ENCODE data around the gene TDRD9.
"Not testable (repeated sequence)": the region's sequence is repeated elsewhere in the genome, so short reads cannot be mapped to it uniquely, and the experiment has no call there.

The TDRD9 gene

DNA sequence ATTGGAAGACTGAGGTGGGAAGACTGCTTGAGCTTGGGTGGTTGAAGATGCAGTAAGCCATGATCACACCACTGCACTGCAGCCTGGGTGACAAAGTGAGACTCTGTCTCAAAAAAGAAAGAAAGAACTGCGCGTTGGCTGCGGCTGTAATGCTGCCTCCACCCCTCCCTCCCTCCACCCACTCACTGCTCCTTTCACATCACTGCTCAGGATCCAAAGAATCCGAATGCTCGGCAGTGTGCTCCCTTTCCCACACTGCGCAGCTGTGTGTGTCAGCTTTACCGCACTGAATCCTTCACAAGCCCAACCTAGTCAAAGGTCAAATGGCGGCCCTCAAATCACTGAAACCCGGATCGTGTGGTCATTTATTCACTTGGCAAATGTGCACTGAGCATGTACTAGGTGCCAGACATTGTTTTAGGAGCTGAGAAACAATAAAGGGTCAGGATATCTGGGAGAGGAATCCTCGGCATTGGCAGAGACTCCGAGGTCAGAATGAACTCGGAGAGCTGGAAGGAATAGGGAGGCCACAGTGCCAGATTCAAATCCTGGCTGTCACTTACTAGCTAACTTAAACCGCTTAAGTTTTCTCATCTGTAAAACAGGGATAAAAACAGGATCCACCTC lies 11.5 kb upstream of the TDRD9 start:
- H3K4me3 ChIP-seq, result no peak overlapping the region
- H3K27ac ChIP-seq, result no peak overlapping the region
- peaks cover 16% of the 10 kb centered on the region for H3K4me1 ChIP-seq
- H3K4me2 ChIP-seq, result no peak overlapping the region
- peaks cover 78% of the 10 kb centered on the region for H3K36me3 ChIP-seq
- H3K9me3 ChIP-seq, result no peaks in the 10 kb centered on the region
- TF ChIP-seq Cebpa-rat (IDR thresholded peaks at IDR 0.05), result no peak
- H3K9ac ChIP-seq, result peak overlapping the region; percentile 22; the same call in 1 of the 2 replicates
- H4K20me1 ChIP-seq, result peaks cover 91% of the 10 kb centered on the region
- no peaks in the 10 kb centered on the region for H3K27me3 ChIP-seq

DNA sequence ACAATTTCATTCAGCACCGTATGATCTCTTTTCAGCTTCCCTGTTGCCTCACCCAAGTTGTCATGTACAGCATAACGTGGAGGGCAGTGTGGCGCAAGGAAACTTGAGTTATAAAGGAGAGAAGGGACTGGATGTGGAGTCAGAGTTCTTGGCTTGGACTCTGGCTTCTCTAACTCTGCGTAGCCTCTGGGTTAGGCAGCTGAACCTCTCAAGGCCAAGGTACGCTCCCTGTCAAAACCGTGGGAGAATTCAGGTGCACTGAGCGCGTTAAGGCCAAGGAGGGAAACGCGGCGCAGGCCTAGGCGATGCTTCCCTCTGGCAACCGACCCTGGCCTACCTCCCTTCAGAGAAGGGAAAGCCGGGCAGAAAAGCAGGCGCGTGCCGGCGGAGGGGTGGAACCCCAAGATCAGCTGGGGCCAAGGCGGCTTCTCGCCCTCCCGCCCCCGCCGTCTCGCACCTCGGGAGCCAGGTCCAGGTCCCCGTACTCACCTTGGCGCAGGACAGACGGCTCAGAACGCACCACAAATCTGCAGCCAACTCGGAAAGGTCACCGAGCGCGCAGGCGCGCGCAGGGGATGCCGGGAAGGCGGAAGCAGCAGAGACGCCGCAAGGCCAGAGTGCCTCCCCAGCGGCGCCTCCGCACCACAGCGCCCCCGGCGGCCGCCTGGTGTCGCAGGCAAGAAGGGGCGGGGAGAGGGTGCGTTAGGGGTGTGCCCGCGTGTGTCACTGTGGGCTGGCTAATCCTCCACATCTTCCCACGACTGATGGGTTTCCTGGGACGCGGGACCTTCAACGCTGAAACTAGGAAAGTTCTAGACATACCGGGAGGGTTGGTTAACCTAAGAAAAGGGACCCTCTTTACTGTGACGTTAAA lies 7.0 kb upstream of the TDRD9 start:
- Histone ChIP-seq H3K27me3 (no peaks in the 10 kb centered on the region), H3K4me1 (peaks cover 18% of the 10 kb centered on the region), H3K9me3 (no peaks in the 10 kb centered on the region), H3K4me3 (peak overlapping the region; percentile 86), H3K27ac (peak overlapping the region; percentile 86), H3K36me3 (peaks cover 33% of the 10 kb centered on the region), H3K9ac (peak overlapping the region; percentile 94), H3K4me2 (peak overlapping the region; percentile 97), H4K20me1 (peaks cover 50% of the 10 kb centered on the region)
- no peak for TF ChIP-seq Cebpa-rat (IDR thresholded peaks at IDR 0.05)

DNA sequence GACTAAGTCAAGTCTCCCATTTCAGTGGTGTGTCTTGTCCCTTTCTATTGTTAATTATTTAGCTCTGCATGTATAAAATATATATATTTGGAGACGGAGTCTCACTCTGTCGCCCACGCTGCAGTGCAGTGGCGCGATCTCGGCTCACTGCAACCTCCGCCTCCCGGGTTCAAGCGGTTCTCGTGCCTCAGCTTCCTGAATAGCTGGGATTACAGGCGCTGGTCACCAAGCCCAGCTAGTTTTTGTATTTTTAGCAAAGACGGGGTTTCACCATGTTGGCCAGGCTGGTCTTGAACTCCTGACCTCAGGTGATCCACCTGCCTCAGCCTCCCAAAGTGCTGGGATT lies 6.4 kb upstream of the TDRD9 start:
- H3K9ac ChIP-seq, H3K9me3 ChIP-seq, H3K27ac ChIP-seq, H3K27me3 ChIP-seq: not testable (repeated sequence)
- peaks cover 27% of the 10 kb centered on the region for H3K36me3 ChIP-seq
- peaks cover 44% of the 10 kb centered on the region for H4K20me1 ChIP-seq
- peak overlapping the region; percentile 86 for H3K4me3 ChIP-seq
- peak overlapping the region; percentile 78 for H3K4me2 ChIP-seq
- H3K4me1 ChIP-seq, result peaks cover 18% of the 10 kb centered on the region

GRCh38 chr14:103923863-103924262 lies 4.4 kb upstream of the TDRD9 start:
- Histone ChIP-seq H3K9ac (no peak overlapping the region), H4K20me1 (peaks cover 24% of the 10 kb centered on the region), H3K4me3 (no peak overlapping the region), H3K27me3 (no peaks in the 10 kb centered on the region), H3K27ac (no peak overlapping the region), H3K4me2 (peak overlapping the region; percentile 26; the same call in 1 of the 2 replicates), H3K36me3 (peaks cover 7% of the 10 kb centered on the region; the same call in 1 of the 2 replicates), H3K9me3 (peaks cover 13% of the 10 kb centered on the region), H3K4me1 (peaks cover 18% of the 10 kb centered on the region)
- no peak for TF ChIP-seq Cebpa-rat (IDR thresholded peaks at IDR 0.05)

- no peak overlapping the region for H3K4me2 ChIP-seq
- no peak for TF ChIP-seq Cebpa-rat (IDR thresholded peaks at IDR 0.05)
Measured at GRCh38 chr14:103925316-103925715, 2.9 kb upstream of the TDRD9 start.

DNA sequence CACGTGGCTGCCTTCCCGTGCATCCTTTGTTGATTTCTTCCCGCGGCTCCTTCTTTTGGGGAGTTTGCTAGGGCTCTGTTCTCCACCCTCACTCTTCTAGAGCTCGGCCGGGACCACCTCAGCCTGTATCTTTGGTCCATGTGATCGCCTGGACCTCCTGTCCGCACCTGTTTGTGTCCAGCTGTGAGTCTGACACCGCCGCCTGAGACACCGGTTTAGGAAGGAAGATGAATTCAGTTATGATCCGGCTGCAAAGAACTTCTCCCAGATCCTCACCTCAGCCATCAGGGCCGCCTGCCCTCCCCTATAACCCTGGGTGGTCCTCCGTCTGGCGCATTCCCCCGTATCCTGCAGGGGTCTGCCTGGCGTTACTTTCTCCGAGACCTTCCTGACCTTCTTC lies 690 bp upstream of the TDRD9 start:
- no peak overlapping the region for H3K4me2 ChIP-seq

More at GRCh38 chr14:103925316-103925715, 2.9 kb upstream of the TDRD9 start:
- Histone ChIP-seq H3K4me1 (peaks cover 9% of the 10 kb centered on the region), H3K36me3 (no peaks in the 10 kb centered on the region), H3K27ac (no peak overlapping the region), H3K9me3 (peaks cover 13% of the 10 kb centered on the region), H3K9ac (no peak overlapping the region), H3K27me3 (no peaks in the 10 kb centered on the region), H4K20me1 (peaks cover 9% of the 10 kb centered on the region), H3K4me3 (no peak overlapping the region)

GRCh38 chr14:103930051-103930604 lies 1.9 kb downstream of the TDRD9 start:
- H3K27ac ChIP-seq, result no peak overlapping the region
- no peaks in the 10 kb centered on the region for H3K27me3 ChIP-seq
- H3K9me3 ChIP-seq, result peaks cover 13% of the 10 kb centered on the region
- TF ChIP-seq Cebpa-rat (IDR thresholded peaks at IDR 0.05), result no peak
- no peak overlapping the region for H3K4me2 ChIP-seq
- H3K36me3 ChIP-seq, result no peaks in the 10 kb centered on the region
- no peak overlapping the region for H3K4me3 ChIP-seq
- H3K4me1 ChIP-seq, result no peaks in the 10 kb centered on the region
- no peak overlapping the region for H3K9ac ChIP-seq
- no peaks in the 10 kb centered on the region for H4K20me1 ChIP-seq

More for the DNA sequence above, 690 bp upstream of the TDRD9 start:
- H4K20me1 ChIP-seq, result no peaks in the 10 kb centered on the region
- H3K27ac ChIP-seq, result no peak overlapping the region
- no peak for TF ChIP-seq Cebpa-rat (IDR thresholded peaks at IDR 0.05)
- no peaks in the 10 kb centered on the region for H3K4me1 ChIP-seq
- no peak overlapping the region for H3K4me3 ChIP-seq
- no peaks in the 10 kb centered on the region for H3K27me3 ChIP-seq
- no peak overlapping the region for H3K9ac ChIP-seq
- H3K9me3 ChIP-seq, result peaks cover 13% of the 10 kb centered on the region
- no peaks in the 10 kb centered on the region for H3K36me3 ChIP-seq

DNA sequence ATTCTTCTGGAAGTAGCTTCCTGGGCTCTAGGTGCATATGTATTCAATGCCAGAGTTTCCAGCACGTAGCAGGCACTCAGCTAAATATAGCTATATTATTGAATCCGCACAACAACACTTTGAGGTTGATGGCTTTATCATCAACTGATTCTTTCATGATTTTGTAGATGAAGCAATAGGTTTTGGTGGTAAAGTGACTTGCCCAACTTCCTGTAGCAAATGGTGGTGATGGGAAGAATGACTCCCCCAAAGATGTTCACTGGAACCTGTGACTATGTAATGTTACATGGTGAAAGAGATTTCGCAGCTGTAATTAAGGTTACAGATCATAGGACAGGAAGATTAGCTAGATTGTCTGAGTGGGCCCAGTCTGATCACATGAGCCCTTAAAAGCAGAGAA lies 3.2 kb downstream of the TDRD9 start:
- Histone ChIP-seq H3K27ac (no peak overlapping the region), H4K20me1 (no peaks in the 10 kb centered on the region), H3K36me3 (no peaks in the 10 kb centered on the region), H3K27me3 (no peaks in the 10 kb centered on the region), H3K9ac (no peak overlapping the region), H3K4me1 (no peaks in the 10 kb centered on the region), H3K4me2 (no peak overlapping the region), H3K4me3 (no peak overlapping the region), H3K9me3 (peaks cover 13% of the 10 kb centered on the region)
- no peak for TF ChIP-seq Cebpa-rat (IDR thresholded peaks at IDR 0.05)

GRCh38 chr14:103932791-103933490 lies 4.7 kb downstream of the TDRD9 start:
- Histone ChIP-seq H4K20me1 (no peaks in the 10 kb centered on the region), H3K4me2 (no peak overlapping the region), H3K4me3 (no peak overlapping the region), H3K27me3 (no peaks in the 10 kb centered on the region), H3K9ac (no peak overlapping the region), H3K4me1 (no peaks in the 10 kb centered on the region), H3K9me3 (peaks cover 8% of the 10 kb centered on the region), H3K36me3 (no peaks in the 10 kb centered on the region), H3K27ac (no peak overlapping the region)
- no peak for TF ChIP-seq Cebpa-rat (IDR thresholded peaks at IDR 0.05)

Data from BLaER1 (cell line).